HT1080 (cell line): ENCODE results near the gene CXCL12. TPM values are rescaled to one million over a fixed set of nuclear protein-coding genes. Genes with fewer than 3 reads are reported as not detected.

ENCODE experiments used
- DNase-seq: peaks from one replicate; pipeline ENCODE4 v3.0.0-alpha.2; 2015; ENCODE audit warnings: low read depth
- total RNA-seq: library from RNA; depleted of rRNA; stranded (reverse); fragments of >200 nt; shearing (Covaris generic); gene quantifications from 2 replicates; pipeline ENCODE4 v1.2.3, GENCODE V29; 2014

The CXCL12 gene
- total RNA-seq, 1 experiment from 2014 or later: not detected

GRCh38 chr10:44399659-44400451, 15.0 kb upstream of the CXCL12 start:
- DNase-seq: no peak

- DNase-seq: no peak
Observed at GRCh38 chr10:44398747-44399658, 14.1 kb upstream of the CXCL12 start.

GRCh38 chr10:44398271-44398670, 13.4 kb upstream of the CXCL12 start:
- no peak for DNase-seq

GRCh38 chr10:44397476-44398225, 12.8 kb upstream of the CXCL12 start:
- no peak for DNase-seq

DNA sequence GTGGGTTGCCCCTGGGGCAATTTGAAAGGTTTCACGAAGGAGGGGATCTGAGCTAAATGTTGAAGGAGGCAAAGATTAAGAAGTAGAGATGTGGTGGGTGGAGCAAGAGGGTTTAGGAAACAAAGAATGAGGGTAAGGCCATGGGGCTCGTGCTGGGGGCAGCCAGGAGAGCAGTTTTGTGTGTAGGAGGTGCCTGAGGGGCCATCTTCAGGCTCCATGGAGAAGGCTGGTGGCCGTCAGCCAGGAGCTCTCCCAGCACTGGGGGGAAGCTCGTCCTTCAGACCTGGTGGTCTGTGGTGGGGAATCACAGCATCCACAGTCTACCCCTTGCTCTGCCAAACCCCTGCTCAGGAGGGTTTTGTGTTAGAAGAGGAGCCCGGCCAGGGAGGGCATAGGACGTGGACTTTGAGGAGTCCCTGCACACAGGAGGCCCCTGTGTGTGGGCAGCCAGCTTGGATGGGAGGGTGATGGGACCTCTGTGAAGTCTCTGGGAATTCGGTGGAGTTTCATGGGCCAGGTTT, 11.8 kb upstream of the CXCL12 start:
- DNase-seq: no peak

DNA sequence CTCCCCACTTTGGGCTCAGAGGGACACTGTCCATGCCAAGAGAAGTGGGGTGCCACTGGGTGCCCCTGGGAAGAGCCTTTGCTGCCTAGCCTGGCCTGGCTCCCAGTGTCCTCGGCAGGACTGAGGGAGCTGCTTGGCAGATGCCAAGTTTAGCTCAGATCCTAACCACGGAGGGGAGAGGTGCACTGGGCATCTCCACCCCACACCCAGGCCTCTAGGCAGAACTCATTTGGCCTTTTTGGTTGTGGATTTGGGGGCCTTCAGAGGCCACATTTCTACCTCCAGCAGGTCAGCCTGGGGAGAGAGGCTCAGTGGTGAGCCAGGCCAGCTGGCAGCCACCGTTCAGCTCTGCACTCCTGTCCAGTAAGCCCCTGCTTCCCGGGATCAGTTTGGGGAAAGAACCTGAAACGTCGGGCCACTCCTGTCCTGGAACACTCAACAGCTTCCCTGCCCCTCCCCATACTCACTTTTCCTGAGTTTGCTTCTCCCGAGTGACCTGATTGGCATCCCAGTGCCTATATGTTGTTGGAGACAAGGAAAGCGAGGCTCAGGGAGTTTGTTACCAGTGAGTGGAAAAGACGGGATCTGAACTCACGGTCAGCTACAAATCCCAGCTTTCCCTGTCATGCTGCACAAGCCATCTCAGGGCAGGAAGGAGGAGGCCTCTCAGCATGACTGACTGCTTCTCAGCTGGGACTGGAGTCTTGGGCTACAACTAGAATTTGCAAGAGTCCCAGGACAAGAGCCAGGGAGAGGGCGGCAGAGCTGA, 11.2 kb upstream of the CXCL12 start:
- no peak for DNase-seq

DNA sequence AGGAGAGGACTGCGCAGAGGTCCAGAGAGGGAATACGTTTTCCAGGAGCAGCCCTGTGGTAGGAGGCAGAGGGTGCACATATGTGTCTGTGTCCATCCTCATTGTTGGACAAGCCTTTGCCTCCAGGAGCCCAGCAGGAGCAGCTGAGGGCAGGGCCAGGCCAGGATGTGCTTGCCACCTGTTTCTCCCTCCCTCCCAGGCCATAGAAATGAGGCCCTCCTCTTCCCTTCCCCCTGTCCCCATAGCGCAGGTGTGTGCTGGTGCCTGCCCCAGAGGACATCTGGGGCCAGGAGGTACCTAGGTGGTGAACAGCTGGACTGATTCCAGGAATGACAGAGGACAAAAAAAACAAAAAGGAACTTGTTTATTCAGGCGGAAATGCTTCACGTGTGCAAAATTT, 10.5 kb upstream of the CXCL12 start:
- no peak for DNase-seq

- no peak for DNase-seq
Observed at GRCh38 chr10:44394696-44395381, 9.9 kb upstream of the CXCL12 start.

DNA sequence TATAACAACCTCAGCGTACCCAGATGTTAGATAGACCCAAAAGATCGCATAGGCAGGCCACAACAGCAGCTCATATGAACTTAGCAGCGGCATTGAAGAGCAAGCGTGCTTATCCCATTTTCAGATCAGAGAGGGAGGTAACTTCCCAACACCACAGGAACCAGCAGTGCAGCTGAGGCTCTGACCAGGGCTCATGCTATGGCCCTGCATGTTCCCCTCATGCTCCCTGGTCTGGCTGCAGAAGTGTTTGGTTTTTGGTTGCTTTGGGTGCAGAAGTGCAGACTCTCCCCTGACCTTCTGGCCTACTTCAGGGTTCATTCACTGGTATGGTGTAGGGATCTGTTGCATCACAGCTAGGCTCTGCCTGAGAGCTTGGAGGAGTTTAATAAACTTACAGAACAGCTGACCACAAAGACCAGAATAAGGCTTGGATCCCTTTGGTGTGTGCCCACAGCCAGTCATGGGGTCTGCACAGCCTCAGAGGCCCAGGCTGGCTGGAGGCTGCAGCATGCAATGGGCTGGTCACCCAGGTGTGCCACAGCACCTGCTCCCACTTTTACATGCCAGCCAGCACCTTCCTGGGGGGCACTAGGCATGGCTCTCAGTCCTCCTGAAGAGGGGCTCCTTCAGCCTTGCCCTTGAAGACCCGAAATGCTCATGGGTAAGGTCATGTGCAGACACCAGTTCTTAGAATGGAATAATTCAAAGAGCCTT, 9.1 kb upstream of the CXCL12 start:
- no peak for DNase-seq

DNA sequence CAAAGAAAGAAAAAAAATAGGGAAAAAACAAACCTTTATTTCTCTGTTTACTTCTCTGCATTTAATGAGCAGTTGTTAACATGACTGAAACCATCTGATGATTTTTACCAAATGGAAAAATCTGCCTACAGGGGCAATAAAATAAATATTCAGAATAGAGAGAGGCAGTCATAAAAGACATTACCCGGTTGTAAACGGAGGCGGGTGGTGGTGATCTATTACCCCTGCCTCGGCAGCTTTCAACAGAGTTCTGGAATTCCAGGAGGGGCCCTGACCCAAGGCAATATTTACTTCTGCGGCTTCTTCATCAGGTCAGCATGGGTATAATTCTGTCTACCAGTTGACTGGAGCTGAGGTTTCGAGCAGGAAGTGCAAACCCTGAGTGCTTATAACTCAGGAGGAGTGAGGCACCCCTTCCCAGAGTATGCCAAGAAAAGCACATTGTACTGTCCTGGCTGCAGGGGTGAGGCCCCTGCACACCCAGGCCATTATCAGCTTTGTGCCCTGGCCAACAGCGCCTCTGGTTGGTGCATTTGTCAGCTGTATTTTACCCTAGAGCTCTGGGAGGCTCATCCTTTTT, 8.2 kb upstream of the CXCL12 start:
- no peak for DNase-seq

DNA sequence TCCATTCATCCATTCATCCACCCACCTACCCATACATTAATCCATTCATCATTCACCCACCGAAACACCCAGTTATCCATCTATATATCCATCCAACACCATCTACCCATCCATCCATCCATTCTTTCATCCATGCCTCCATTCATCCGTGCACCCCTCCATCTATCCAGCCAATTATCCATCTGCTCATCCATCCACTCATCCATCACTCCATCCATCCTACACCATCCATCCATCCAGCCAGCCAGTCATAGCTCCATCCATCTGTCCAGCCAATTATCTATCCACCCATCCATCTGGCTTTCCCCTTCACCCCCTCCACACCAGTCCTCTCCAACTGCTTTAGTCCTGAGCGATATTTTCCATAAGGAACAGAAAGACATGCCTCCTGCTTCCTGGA, 7.5 kb upstream of the CXCL12 start:
- DNase-seq: no peak

DNA sequence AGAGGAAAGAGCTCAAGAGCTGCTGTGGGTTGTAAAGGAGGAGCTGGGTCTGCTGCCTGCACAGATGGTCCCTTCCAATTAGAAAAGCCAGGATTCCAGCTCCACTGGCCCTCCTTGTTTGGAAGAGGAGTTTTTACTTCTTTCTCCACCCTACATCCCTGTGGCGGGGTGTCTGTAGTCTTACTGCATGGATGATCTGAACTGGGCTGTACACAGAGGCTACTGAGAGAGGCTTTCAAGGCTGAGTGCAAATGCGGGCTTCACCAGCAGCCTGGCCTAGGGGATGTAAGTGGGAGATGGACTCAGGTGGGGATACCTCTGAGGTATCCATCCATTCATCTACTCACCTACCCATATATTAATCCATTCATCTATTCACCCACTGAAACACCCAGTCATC, 7.1 kb upstream of the CXCL12 start:
- DNase-seq: no peak

DNA sequence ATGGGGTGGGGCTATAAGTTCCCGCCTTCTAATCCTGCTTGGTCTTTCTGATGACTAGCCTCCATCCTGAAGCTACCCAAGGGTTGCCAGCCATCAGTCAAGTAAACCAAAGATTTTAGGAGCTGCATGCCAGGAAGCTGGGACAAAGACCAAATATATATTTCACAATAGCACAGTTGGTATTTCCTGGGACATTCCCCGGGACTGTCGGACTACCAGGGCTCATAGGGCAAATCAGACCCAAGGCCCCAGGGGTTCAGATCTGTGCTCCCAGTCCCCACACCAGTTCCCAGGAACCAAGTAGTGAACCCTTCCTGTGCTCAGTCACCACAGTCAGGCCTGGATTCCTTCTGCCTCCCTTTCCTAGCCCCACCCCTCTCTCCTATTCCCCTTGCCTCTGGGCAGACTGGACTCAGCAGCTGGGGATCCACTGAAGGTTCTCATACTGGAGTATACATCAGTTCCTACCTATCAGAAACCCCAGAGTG, 5.7 kb upstream of the CXCL12 start:
- DNase-seq: no peak

GRCh38 chr10:44389556-44389955, 4.7 kb upstream of the CXCL12 start:
- no peak for DNase-seq

GRCh38 chr10:44389150-44389549, 4.3 kb upstream of the CXCL12 start:
- no peak for DNase-seq

DNA sequence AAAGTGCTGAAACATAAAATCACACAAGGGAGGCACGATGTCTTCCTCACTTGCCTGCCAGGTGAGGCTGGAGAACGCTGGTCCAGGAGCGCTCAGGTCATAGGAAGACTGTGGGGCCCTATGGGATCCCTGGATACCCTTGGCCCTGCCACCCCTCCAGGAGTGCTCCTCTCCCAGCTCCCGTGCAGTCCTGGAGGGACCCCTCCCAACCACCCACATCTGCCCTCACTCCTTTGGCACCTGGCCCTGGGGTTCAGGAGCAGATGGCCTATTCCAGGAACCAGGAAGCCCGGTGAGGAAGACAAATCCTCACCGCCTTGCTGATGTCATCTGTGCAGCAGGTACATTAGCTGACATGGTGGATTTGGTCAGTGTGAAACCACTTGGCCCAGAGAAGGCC, 3.7 kb upstream of the CXCL12 start:
- DNase-seq: no peak

GRCh38 chr10:44387853-44388251, 3.0 kb upstream of the CXCL12 start:
- no peak for DNase-seq

- peak; percentile 37 for DNase-seq
Observed at GRCh38 chr10:44386546-44387052, 1.7 kb upstream of the CXCL12 start.
